NCI-H2107 treated with DMSO at 0.1 percent for 48 hours (cell line): ENCODE data around the gene GLP2R.

Experiments used
- DNase-seq: peaks from one replicate; lab custom pipeline; 2025; ENCODE audit not compliant: unreplicated experiment; lab: John Stamatoyannopoulos, UW

The GLP2R gene

GRCh38 chr17:9850151-9850550 lies 24.4 kb downstream of the GLP2R start:
- no peak for DNase-seq

GRCh38 chr17:9854255-9854654 lies 28.5 kb downstream of the GLP2R start:
- no peak for DNase-seq

- DNase-seq = no peak
Measured at GRCh38 chr17:9855036-9855435, 29.3 kb downstream of the GLP2R start.

- DNase-seq = no peak
Measured at GRCh38 chr17:9859781-9860180, 34.1 kb downstream of the GLP2R start.

DNA sequence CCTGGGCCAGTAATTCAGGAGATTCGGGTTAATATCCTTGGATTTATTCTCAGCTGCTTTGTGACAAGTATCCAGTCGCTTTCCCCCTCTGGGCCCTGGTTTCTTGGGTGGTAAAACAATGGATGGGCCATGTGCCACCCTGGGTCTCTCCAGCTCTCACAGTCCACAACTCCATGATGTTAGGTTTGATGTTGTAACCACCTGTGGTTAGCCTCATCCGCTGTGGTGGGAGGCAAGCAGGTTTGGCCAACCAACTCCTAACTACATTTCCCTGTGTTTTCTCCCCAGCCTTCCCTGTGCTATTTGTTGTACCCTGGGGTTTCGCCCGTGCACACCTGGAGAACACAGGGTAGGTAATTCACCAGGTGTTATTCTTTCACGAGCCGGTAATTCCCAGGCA lies 35.1 kb downstream of the GLP2R start:
- DNase-seq = no peak

GRCh38 chr17:9862220-9862619 lies 36.5 kb downstream of the GLP2R start:
- no peak for DNase-seq

DNA sequence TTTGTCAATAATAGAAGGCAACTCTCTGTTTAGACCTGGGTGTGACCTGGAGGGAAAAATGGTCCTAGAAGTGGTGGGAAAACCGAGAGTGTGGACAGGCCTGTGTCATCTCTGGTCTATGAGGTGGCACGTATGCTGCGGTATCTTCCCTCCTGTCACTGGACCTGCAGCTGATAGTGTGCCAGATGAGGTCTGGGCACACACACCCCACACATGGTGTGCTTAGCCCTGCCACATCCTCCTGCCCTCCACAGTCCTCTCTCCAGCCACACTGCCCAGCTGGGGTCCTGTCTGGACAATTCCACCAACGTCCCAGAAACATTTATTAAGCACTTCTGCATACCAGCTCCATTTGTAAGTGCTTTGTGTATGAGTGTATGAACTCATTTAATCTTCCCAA lies 37.2 kb downstream of the GLP2R start:
- DNase-seq = no peak

DNA sequence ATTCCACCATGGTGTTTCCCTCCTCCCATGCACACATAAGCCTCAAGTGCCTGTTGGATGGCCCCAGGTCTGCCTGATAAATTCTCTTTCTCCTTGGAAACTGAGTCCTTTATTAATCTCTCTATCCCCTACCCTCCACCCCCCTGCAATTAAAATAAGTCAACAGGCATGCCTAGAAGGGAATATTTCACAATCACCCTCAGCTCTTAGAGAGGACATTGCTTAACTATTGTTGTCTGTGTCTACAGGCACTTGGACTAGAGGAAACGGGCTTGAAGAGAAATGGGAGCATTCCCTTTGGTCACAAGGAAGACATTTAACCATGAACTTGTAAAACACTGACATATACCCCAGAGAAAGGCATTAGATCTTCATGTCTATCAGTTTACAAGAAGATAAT lies 39.9 kb downstream of the GLP2R start:
- no peak for DNase-seq

DNA sequence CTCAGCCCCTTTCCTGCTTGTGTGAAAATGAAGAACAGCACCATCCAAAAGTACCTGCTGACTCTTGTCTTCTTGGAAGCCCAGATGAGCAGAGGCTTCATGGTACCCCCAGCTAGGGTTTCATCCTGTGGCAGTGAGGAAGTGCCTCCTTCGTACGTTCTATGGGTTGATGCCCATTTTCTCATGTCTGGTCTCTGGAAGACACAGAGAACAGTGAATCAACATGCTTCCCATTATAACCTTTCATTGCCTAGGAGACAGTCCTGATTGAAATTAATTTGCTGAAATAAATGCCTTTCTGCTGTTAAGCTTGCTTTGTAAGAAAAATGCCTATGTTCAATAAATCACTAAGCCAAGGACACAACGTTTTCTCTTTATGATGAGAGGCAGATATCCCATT lies 42.8 kb downstream of the GLP2R start:
- no peak for DNase-seq

- DNase-seq = no peak
Measured at GRCh38 chr17:9872852-9873251, 47.1 kb downstream of the GLP2R start.

GRCh38 chr17:9874722-9875121 lies 49.0 kb downstream of the GLP2R start:
- no peak for DNase-seq

DNA sequence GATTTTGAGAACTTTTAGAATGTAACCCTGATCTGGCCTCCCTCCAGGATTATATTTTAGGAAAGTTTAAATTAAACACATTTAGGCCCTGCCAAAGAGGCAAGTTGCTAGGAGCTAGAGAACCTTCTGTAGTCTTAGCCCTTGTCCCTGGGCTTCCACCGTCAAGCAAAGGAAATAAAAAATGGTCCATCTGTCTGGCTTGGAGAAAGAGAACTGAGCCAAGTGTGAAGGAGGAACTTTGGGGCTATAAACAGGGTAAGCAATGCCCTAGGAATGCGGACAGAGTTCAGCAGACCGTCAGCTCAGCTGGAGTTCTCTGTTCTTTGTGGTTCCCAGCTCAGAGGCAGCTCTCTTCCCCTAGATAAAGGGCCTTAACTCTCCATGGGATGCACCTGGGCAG lies 49.7 kb downstream of the GLP2R start:
- DNase-seq = no peak

DNA sequence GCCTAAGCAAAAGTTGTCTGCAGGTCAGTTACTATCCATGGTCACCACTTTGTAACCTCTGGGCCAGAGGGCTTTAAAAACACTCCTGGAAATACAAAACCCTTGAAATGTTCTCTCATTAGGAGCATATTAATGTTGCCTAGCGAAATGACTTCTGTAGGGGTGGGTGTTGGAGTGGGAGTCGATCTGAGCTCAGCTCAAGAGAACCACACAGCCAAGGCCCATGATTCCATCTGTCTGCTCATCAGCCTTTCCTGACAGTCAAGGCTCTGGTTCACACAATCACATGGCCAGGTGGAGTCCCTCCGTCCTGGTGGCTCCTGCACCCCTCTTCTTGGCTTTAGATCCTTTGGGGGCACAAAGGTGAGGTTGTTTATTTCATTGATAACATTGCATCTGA lies 52.6 kb downstream of the GLP2R start:
- DNase-seq = no peak

- no peak for DNase-seq
Measured at GRCh38 chr17:9878786-9879525, 53.2 kb downstream of the GLP2R start.

- DNase-seq = no peak
Measured at GRCh38 chr17:9880582-9880999, 54.9 kb downstream of the GLP2R start.

GRCh38 chr17:9883451-9883850 lies 57.7 kb downstream of the GLP2R start:
- DNase-seq = no peak

- DNase-seq = no peak
Measured at GRCh38 chr17:9886141-9886930, 60.6 kb downstream of the GLP2R start.

DNA sequence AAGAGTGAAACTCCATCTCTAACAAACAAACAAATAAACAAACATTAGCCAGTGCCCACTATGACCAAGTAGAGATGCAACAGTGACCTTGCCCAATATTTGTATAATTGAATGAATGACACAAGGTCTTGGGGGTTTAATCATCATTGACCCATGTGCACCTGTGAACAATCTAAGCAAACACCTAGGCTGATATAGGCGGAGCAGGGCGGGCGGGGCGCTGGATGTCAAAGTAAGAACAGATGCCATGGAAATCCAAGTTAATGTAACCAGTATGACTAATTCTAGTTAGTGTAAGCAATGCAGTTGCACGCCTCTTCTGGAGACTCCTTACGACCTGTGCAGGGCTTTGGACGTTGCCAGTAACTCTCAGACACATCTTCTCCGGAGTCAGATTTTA lies 61.8 kb downstream of the GLP2R start:
- DNase-seq = no peak

- no peak for DNase-seq
Measured at GRCh38 chr17:9890124-9890523, 64.4 kb downstream of the GLP2R start.

DNA sequence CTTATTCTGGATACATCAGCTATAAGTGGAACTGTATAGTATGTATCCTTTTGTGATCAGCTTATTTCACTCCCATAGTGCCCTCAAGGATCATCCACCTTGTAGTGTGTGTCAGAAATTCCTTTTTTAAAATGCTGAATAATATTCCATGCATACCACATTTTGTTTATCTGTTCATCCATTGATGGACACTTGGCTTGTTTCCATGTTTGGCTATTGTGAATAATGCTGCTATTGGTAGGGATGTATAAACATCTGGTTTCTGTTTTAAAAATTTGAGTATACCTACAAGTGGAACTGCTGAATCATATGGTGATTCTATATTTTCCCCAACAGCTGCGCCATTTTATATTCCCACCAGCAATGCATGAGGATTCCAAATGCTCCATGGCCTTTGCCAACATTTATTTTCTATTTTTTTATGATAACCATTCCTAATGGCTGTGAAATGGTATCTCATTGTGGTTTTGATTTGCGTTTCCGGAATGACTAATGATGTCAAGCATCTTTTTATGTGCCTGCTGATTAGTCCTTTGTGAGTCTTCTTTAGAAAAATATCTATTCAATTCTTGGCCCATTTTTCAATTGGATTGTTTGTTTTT lies 67.8 kb downstream of the GLP2R start:
- no peak for DNase-seq

- no peak for DNase-seq
Measured at GRCh38 chr17:9894231-9894630, 68.5 kb downstream of the GLP2R start.

DNA sequence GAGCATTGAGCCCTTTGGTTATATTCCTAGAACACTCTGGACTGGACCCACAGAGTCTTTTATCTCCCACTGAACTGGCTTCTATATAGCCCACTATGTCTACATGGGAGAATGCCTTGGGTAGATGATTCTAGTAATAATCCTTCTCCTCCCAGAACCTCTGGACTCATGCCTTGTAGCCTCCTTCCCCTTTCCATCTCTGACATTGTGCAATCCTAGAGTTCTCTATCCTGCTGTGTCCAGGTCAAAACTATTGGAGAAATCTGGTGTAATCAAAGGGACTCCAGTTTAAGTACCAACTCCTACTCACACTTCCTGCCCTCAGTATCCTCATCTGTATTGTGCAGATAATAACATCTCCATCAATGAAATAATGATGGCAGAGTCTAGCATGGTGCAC lies 70.2 kb downstream of the GLP2R start:
- DNase-seq = no peak
